Aorta (tissue), 5 donors: ENCODE measurements around the gene UBE2D2. TPM values are rescaled to one million over a fixed set of nuclear protein-coding genes. Genes with fewer than 3 reads are reported as not detected.
A peak's percentile ranks its signal among the peaks of the same experiment; 100 is the strongest.

Experiments used
- ATAC-seq: fragments of 200-7000 bp; cut with Tn5 transposase; one replicate; pipeline ENCODE4 v1.9.1; 2022; ENCODE audit warnings: moderate library complexity; ENCODE audit not compliant: low FRiP score
- DNase-seq, 2 donors: peaks; one replicate each; pipeline ENCODE4 v3.0.0-alpha.2; 2020
- H3K27ac ChIP-seq, 2 donors: one replicate each; pipeline ENCODE4 v1.5.1; 2013; ENCODE audit warnings: low read length in 2 of 2, mild to moderate bottlenecking in 2 of 2, moderate library complexity in 2 of 2, control low read depth in 1 of 2, inconsistent platforms in 1 of 2, low read depth in 1 of 2
- H3K27me3 ChIP-seq, 2 donors: one replicate each; pipeline ENCODE4 v1.6.1; 2013; ENCODE audit warnings: control low read depth in 1 of 2, low read length in 1 of 2, mild to moderate bottlenecking in 1 of 2, moderate library complexity in 1 of 2; ENCODE audit not compliant: insufficient read depth in 2 of 2, control insufficient read depth in 1 of 2
- H3K36me3 ChIP-seq, 2 donors: one replicate each; pipeline ENCODE4 v1.6.1; 2013; ENCODE audit warnings: control low read depth in 1 of 2, low read length in 1 of 2, mild to moderate bottlenecking in 1 of 2; ENCODE audit not compliant: insufficient read depth in 2 of 2, control insufficient read depth in 1 of 2
- H3K4me1 ChIP-seq, 2 donors: one replicate each; pipeline ENCODE4 v1.6.1; 2013; ENCODE audit warnings: low read length in 2 of 2, control low read depth in 1 of 2, mild to moderate bottlenecking in 1 of 2, moderate library complexity in 1 of 2; ENCODE audit not compliant: insufficient read depth in 2 of 2, control insufficient read depth in 1 of 2
- H3K4me3 ChIP-seq, 2 donors: one replicate each; pipeline ENCODE4 v1.5.1; 2013; ENCODE audit warnings: low read length in 2 of 2, control low read depth in 1 of 2, mild to moderate bottlenecking in 1 of 2
- H3K9me3 ChIP-seq: one replicate; pipeline ENCODE4 v1.6.1; 2013; ENCODE audit warnings: mild to moderate bottlenecking, low read length; ENCODE audit not compliant: control insufficient read depth
- WGBS, 2 donors: extraction: QIAGEN DNeasy Blood & Tissue Kit; methylation state at CpG; one replicate each; pipeline ENCODE4 v1.1.7; 2013; 5-methylcytosine and 5-hydroxymethylcytosine counted together
- intact Hi-C, 2 donors: fragments of 100-400 bp; cut with DNase I; formaldehyde crosslinking; loops; one replicate each; pipeline versions ENCODE4 v1.14.2 to v1.15.0; 2022
- polyA plus RNA-seq, 2 donors: library from polyadenylated mRNA; stranded (reverse); fragments of 200-250 nt; gene quantifications; one replicate each; pipeline ENCODE4 v1.2.3, GENCODE V29; 2013
- total RNA-seq, 2 donors: library from RNA; stranded (reverse); fragmentation: NEBNext Ultra II Directional; extraction: Animal tissue kit (Norgen Biotek cat#: 25700); gene quantifications; one replicate each; pipeline ENCODE4 v1.2.1, GENCODE V29; 2021
- donor health status: healthy with polysubstance abuse.
- donor health status: Bipolar disorder and iron deficiency.
- donor health status: DM: no; HTN: no; CAD: no.
- donor health status: DM: no; HTN: no; CAD: no.
- donor health status: DM: yes; HTN: yes; CAD: no.

The UBE2D2 gene
- total and polyA plus RNA-seq, 4 donors = 96.8 to 116 (median 99.9) TPM

DNA sequence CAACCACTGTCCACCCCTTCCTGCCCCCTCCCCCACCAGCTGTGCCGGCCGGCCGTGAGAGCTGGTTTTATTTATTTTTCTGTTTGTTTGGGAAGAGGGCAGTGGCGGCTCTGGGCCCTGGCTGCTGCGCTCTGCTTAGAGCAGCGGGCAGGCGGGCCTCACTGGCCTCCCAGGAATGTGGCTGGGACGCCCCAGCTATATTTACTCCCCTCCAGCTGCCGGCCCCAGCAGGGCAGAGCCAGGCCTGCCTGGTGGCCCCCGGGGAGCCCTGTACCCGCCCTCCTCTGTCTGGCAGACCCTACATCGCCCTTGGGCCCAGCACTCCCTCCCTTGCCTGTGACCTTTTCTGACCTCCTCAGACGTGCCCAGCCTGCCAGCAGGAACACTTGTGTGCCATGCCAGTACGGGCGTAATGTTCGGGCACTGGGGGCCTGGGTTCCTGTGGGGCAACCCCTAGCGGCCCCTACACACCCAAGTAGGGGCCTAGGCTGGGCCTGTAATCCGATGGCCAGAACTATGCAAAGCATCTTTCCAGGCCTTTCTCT lies 94.7 kb downstream of the UBE2D2 start:
- H3K4me3 ChIP-seq = no peak overlapping the region
- peak; percentile 70 for ATAC-seq
- no peaks in the 10 kb centered on the region for H3K36me3 ChIP-seq
- H3K27ac ChIP-seq = peak overlapping the region; percentile 83 to 94
- 0 to 4% methylated on average over 18 of the region's 18 CpGs for WGBS, 2 donors
- H3K27me3 ChIP-seq = no peaks in the 10 kb centered on the region
- peaks cover 0 to 1% of the 10 kb centered on the region in 2 donors for H3K4me1 ChIP-seq
- intact Hi-C loops = loop anchor here in 1 of 2 donors (5.0 kb wide), 1 partner anchor 42 kb away; no protein-coding TSS in a partner anchor
- H3K9me3 ChIP-seq = no peaks in the 10 kb centered on the region
- DNase-seq = peak; percentile 86 to 88

DNA sequence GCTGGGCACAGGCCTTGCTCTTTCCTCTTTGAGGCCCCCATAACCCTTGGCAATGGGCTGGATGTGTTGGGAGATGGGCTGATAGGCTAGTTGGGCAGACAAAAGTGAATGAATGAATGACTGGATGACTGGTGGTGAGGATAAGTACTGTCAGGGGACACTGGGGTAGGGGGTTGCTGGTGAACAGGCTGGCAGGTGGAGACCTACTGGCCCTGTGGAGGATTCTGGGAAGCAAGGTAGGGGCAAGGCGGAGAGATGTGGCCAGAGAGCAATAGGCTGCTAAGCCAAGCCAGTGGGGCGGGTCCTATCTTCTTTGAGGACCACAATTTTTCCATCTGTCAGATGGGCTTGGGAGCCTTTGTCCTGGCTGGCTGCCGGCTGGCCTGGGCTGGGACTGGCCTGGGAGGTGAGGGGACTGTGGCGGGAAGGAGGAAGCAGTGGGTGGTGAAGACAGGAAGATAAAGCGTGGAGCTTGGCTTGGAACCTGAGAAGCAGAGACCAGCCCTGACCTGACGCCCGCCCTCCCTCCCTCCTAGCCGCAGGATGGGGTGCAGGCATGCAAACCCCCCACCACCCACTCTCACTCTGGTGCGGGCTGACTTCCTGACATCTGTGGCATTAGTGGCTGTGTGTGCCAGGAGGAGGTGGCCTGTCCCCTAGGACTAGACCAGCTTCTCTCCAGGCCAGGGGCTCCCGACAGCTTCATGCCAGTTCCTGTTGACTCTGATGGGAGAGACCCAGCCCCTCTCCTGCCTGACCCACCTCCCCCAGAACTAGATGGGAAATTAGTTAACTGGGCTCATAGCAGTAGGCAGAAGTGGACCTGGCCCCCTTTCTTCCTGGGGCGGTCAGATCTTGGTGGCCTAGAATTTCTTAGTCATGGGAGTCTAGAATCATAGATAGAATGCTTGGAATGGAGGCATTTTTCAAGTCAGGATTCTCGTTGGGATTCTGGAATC lies 96.5 kb downstream of the UBE2D2 start:
- no peak for ATAC-seq
- H3K4me1 ChIP-seq = peaks cover 0 to 1% of the 10 kb centered on the region in 2 donors
- H3K9me3 ChIP-seq = no peaks in the 10 kb centered on the region
- WGBS, 2 donors = 14 to 16% methylated on average over 11 to 12 of the region's 12 CpGs
- no peak for DNase-seq
- intact Hi-C loops = loop anchor here in 1 of 2 donors (5.0 kb wide), 1 partner anchor 40 kb away; no protein-coding TSS in a partner anchor
- no peaks in the 10 kb centered on the region for H3K27me3 ChIP-seq
- no peaks in the 10 kb centered on the region for H3K36me3 ChIP-seq
- H3K27ac ChIP-seq = peak overlapping the region; percentile 20 to 90
- H3K4me3 ChIP-seq = no peak overlapping the region

DNA sequence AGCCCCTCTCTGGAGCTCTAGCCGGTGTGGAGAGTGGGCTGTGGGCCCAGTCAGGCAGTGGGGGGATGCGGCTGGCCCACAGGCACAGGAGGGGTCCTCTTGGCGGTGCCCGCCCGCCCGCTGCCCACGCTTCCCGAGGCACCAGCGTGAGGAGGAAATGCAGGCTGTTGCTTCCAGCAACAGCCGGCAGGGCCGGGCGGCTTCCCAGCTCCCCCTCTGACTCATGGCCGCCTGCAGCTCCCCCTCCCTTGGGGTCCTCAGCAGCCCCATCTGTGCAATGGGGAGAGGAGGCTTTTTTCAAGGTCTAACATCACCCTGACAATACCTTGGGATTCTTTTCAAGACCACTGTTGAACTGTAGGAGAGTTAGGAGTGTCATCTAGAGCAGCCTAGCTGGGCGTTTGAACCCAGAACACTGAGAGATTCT lies 97.4 kb downstream of the UBE2D2 start:
- H3K27me3 ChIP-seq = no peaks in the 10 kb centered on the region
- H3K4me1 ChIP-seq = peaks cover 0 to 1% of the 10 kb centered on the region in 2 donors
- no peak for ATAC-seq
- 5 to 9% methylated on average over 7 to 14 of the region's 14 CpGs for WGBS, 2 donors
- DNase-seq = peak in 1 of 2 donors; percentile 82
- intact Hi-C loops = loop anchor here in 1 of 2 donors (5.0 kb wide), 1 partner anchor 39 kb away; no protein-coding TSS in a partner anchor
- no peaks in the 10 kb centered on the region for H3K36me3 ChIP-seq
- H3K4me3 ChIP-seq = no peak overlapping the region
- peak overlapping the region; percentile 89 to 90 for H3K27ac ChIP-seq
- H3K9me3 ChIP-seq = no peaks in the 10 kb centered on the region

DNA sequence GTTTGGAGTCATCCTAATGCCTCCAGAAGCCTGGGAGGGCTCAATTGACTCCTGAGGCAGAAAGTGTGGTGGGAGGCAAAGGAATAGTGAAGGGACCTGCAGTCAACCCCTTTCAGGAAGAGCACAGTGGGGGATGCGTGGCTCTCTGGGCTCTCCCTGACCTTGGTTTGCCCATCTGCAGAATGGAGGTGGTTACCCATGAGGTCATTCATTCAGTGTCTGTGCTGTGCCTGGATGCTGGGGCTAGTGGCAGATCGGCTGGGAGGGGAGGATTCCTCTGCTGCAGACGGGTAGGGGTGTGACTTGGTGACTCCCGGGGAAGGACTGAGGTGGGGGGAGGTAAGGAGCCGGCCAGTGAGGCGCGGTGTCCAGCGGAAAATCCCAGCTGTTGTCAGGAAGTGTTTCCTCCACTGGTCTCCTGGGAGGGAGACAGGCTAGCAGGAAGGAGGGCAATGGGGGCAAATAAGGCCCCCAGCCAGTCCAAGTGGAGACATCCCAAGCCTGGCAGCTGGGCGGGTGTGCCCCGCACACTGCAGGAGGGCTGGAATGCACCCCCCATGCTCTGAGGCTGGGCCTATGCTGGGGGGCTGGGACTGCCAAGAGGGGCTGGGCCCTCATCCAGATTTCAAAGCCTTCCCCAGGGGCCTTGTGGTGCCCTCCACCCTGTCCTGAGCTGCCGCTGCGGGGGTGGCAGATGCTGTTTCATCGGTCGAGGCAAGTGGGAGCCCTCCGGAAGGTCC lies 98.0 kb downstream of the UBE2D2 start:
- intact Hi-C loops = loop anchor here in 1 of 2 donors (5.0 kb wide), 1 partner anchor 38 kb away; no protein-coding TSS in a partner anchor

DNA sequence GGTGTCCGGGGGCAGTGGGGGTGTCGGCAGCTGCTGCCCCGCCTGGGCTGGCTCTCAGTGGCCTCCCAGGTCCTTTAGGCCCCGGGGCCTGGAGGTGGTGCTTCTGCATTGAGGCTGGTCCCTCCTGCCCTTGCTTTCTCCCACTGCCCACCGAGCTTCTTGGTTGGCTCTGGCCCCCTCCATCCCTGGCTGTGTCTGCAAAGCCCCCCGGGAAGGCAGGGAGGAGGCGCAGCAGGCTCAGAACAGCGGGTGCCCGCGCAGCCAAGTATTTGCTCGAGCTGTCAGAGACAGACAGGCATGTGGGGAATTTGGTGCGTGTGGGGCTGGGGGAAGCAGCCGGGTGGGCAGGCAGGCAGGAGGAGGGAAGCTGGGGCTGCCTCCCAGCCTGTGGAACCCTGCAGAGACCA lies 98.6 kb downstream of the UBE2D2 start:
- ATAC-seq (no peak), DNase-seq (no peak)
- no peaks in the 10 kb centered on the region for H3K27me3 ChIP-seq
- H3K27ac ChIP-seq = peak overlapping the region; percentile 89 to 90
- H3K9me3 ChIP-seq = no peaks in the 10 kb centered on the region
- intact Hi-C loops = loop anchor here in 1 of 2 donors (5.0 kb wide), 1 partner anchor 38 kb away; no protein-coding TSS in a partner anchor
- no peak overlapping the region for H3K4me3 ChIP-seq
- WGBS, 2 donors = 2 to 3% methylated on average over 13 of the region's 13 CpGs
- H3K36me3 ChIP-seq = no peaks in the 10 kb centered on the region
- peaks cover 0 to 1% of the 10 kb centered on the region in 2 donors for H3K4me1 ChIP-seq

More for the DNA sequence above, 98.0 kb downstream of the UBE2D2 start:
- Histone ChIP-seq H3K27me3 (no peaks in the 10 kb centered on the region), H3K9me3 (no peaks in the 10 kb centered on the region), H3K4me1 (peaks cover 0 to 1% of the 10 kb centered on the region in 2 donors), H3K36me3 (no peaks in the 10 kb centered on the region), H3K4me3 (no peak overlapping the region), H3K27ac (peak overlapping the region; percentile 89 to 90)
- peak in 1 of 2 donors; percentile 81 for DNase-seq
- ATAC-seq = no peak
- WGBS, 2 donors = 5 to 6% methylated on average over 15 of the region's 15 CpGs

DNA sequence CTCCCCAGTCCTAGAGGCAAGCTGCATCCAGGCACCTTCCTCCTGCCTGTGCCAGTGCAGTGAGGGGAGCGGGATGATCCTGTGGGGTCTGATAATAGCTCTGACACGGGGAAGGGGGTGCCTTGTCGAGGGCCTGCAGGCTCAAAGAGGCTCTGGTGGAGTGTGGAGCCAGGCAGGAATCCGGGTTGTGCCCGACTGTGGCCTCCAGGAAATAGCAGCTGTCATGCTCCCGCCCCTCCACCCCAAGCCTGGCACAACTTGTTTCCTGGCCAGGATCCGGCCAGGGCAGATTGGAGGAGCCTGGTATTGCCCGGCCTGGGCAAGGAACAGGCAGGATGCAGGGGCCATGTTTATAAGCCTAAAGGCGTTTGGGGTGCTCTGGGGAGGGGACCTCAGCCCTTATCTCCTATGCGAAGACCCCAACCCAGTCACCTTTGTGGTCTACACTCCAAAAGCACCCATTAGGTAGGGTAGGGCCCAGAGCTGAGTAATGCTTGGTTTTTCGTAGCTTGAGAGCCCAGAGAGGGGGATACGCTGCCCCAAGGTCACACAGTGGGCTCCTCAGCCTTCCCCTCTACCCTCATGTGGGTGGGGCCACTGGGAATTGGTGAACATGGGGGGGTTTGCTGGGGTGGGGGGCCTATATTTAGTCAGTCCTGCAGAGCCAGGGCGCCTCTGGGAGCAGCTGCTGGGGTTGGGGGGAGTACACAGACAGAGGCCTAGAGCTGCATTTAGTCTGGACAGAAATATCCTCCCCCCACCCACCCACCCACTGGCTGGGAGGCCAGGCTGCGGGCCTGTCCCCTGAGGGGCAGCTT lies 99.2 kb downstream of the UBE2D2 start:
- ATAC-seq (peak; percentile 42), DNase-seq (peak; percentile 90)
- no peaks in the 10 kb centered on the region for H3K36me3 ChIP-seq
- peak overlapping the region; percentile 89 to 96 for H3K27ac ChIP-seq
- H3K27me3 ChIP-seq = no peaks in the 10 kb centered on the region
- H3K4me3 ChIP-seq = no peak overlapping the region
- intact Hi-C loops = no loop called here
- WGBS, 2 donors = 11 to 14% methylated on average over 14 of the region's 14 CpGs
- no peaks in the 10 kb centered on the region for H3K9me3 ChIP-seq
- H3K4me1 ChIP-seq = peaks cover 0 to under 1% of the 10 kb centered on the region in 2 donors

DNA sequence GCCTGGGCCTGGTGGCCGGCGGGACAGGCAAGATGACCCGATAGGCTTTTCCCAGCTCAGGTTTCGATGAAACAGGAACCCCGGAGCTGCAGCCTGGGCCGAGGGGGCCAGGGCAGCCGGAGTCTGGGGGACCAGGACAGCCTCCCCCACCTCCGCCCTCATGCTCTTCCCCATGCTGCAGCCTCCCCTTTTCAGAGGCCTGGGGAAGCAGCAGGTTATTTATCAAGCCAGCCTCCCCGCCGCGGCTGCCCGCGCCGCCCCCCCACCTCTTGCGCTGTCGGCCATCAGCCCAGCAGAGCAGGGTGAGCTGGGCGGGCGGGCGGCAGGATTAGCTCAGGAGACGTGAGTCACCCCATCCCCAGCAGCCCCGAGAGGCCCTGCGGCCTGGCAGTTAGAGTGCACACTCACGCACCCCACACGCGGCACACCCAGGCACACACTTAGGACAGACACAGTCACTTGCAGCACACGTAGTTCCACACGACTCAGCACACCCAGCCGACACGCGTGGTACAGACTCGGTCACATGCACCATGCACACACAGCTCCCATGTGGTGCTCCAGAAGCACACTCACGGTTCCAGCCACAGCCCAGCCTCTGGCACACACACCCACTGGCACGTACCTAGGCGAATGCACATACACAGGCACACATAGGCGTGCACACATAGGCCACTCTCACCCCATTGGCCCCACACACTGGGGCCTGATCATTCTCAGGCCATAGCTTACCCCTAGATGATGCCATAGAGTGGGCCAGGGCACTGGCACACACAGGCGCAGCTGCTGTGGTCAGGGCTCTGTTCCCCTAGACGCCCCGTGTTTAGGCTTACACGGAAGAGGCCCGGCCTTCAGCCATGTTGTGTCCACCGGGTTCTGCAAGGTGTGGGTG lies 100.0 kb downstream of the UBE2D2 start:
- H3K27ac ChIP-seq = peak overlapping the region; percentile 88 to 96
- no peak overlapping the region for H3K4me3 ChIP-seq
- H3K4me1 ChIP-seq = no peaks in the 10 kb centered on the region
- DNase-seq = peak; percentile 96 to 97
- intact Hi-C loops = no loop called here
- H3K9me3 ChIP-seq = no peaks in the 10 kb centered on the region
- no peaks in the 10 kb centered on the region for H3K36me3 ChIP-seq
- WGBS, 2 donors = 8 to 11% methylated on average over 40 to 41 of the region's 41 CpGs
- peak; percentile 87 for ATAC-seq
- no peaks in the 10 kb centered on the region for H3K27me3 ChIP-seq
